GM21447 (cell line): ENCODE measurements around the gene TMEM141.
"Not testable (repeated sequence)": the region's sequence is repeated elsewhere in the genome, so short reads cannot be mapped to it uniquely, and the experiment has no call there.

Source experiments
- ATAC-seq: cut with Tn5 transposase; IDR thresholded peaks from one replicate; pipeline ENCODE4 v1.9.1; 2021; ENCODE audit not compliant: unreplicated experiment

TMEM141 gene

DNA sequence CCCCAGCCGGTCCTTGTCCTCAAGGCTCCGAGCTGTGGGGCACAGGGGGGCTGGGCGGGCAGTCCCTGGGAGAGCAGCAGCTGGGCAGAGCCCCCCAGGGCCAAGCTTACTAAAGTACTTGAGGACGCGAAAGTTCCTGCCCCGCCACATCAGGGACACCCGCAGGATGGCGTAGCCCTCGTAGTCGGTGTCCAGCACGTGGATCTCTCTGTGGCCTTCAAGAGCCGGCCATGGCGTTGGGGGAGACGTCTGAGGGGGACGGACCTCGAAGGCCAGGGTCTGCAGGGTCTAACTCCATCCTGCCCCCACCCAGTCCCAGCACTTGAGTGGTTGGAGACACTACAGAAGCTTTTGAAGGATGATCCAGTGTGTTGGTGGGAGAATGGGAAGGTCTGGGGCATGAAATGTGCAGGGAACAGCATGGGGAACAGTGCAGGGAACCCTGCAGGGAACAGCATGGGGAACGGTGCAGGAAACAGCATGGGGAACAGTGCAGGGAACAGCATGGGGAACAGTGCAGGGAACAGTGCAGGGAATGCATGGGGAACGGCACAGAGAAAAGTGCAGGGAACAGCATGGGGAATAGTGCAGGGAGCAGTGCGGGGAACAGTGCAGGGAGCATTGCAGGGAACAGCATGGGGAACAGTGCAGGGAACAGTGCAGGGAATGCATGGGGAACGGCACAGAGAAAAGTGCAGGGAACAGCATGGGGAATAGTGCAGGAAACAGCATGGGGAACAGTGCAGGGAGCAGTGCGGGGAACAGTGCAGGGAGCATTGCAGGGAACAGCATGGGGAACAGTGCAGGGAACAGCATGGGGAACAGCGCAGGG lies 35.6 kb upstream of the TMEM141 start:
- not testable (repeated sequence) for ATAC-seq

DNA sequence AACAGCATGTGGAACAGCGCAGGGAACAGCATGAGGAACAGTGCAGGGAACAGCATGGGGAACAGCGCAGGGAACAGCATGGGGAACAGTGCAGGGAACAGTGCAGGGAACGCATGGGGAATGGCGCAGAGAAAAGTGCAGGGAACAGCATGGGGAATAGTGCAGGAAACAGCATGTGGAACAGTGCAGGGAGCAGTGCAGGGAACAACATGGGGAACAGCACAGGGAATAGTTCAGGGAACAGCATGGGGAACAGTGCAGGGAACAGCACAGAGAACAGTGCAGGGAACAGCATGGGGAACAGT lies 35.1 kb upstream of the TMEM141 start:
- no peak for ATAC-seq

DNA sequence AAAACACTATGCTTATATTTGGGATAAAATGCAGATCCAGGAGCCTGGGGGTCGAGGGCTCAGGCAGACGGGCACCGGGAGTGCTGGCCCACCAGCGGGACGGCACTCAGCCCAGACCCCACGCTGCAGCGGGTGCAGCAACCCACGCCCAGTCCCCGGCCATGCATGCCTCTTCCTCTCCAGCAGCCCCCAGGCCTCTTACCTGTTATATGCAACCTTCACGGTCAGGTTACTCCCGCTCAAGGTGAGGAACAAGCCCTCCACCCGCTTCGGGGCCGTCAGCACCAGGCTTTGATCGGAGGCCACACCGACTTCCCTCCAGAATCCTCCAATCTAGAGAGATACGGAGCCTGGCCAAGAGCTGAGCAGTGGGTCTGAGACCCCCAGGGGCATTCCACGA lies 34.3 kb upstream of the TMEM141 start:
- ATAC-seq, result no peak

DNA sequence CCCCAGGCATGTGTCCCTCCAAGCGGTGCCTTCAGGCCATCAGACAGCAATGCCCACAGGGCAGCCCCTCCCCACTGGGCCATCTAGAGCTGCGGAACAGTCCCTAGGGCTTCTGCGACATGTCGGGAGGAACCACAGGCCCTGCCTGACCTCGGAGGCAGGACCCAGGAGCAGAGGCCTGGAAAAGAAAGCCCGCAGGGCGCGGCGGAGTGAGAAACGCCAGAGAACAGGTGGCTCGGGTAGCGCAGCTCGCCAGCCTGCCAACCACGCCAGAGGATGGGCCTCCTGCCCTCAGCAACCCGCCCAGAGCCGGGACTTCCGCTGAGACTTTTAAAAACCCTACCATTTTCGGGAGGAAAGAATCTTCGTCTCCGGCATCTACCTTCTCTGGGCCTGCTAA lies 33.8 kb upstream of the TMEM141 start:
- ATAC-seq, result no peak

DNA sequence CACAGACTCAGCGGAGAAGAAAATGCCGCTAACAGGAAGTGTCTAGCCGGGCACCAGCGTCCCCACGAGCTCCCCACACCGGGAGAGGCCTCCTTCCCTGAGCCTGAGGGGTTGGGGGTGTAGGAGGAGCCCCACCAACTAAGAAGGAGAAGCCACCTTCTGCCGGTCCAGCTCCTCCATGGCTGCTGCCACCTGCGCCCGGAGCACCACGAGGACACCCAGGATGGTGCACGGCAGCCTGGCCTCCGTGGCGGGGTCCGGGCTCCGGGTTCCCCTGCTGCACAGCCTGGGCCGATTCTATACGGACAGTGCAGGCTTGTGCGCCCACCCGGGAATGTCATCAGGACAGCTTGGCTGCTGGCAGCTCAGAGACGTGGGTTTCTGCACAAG lies 33.4 kb upstream of the TMEM141 start:
- no peak for ATAC-seq

DNA sequence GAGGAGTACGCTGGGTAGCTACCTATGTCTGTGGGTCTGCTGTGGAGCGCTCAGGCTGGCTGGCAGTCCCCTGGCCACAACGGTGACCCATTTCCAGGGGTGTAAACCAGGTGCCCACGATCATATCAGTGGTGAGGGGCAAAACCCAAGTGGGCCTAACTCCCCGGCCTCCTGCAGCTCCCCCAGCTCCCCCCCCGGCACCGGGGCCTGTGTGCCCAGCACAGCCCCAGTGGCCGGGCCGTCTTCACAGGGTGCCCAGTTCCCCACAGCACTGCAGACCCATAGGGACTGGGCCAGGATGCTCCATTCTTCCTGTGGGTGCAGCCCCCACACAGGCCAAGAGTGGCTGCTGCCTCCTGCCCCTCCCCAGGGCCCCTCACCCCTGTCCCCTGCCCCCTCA lies 32.1 kb upstream of the TMEM141 start:
- ATAC-seq, result no peak

DNA sequence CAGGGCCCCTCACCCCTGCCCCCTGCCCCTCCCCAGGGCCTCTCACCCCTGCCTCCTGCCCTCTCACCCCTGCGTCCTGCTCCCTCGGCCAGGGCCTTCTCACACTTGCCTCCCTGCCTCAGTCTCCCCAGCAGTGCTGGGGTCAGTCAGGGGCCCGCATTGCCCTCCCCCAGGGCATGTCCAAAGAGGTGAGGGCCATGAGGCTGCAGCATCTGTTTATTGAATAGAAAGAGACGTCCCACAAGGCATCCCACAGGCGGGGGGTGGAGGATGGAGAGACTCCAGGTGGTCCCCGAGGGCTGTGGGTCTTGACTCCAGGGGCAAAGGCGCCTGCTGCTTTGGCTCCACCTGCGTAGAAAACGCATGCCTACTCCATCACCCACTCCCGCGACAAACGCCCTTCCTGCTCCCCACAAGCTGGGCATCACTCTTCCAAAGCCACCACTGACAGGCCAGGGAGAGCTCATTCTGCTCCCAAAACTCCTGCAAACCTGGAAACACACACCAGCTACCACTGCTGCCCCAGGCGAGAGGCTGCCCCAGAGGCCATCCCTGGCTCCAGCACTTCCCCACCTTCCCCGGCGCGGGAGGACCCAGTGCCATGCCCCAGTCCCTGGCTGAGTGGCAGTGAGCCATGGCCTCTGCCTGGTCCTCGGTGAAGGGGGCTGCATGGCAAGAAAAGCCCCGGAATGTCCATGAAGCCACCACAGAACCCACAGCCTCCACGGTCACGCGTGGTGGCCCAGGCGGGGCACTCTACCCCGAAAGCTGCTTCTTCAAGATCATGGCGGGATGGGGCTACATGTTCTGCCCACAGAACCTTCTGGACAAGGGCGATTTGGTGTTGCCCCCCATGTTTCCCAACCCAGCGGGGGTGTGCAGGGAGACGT lies 31.5 kb upstream of the TMEM141 start:
- ATAC-seq, result no peak

DNA sequence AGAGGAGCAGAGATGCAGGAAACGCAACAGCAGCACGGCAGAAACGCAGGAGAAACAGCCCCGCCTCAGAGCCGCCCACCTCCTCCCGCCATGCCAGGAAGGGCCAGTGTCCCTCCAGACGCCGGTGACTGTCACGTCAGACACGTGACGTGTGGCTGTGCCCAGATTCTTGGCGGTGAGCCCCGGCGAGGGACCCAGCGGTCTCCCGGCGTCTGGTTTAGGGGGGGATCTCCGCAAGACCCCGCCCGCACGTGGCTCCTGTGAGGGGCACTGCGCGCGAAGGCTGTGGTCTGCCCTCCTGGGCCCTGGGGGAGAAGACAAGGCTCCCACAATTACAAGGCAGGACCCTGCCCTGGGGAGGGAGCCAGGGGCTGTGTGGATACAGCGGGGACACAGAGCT lies 30.7 kb upstream of the TMEM141 start:
- ATAC-seq, result no peak

DNA sequence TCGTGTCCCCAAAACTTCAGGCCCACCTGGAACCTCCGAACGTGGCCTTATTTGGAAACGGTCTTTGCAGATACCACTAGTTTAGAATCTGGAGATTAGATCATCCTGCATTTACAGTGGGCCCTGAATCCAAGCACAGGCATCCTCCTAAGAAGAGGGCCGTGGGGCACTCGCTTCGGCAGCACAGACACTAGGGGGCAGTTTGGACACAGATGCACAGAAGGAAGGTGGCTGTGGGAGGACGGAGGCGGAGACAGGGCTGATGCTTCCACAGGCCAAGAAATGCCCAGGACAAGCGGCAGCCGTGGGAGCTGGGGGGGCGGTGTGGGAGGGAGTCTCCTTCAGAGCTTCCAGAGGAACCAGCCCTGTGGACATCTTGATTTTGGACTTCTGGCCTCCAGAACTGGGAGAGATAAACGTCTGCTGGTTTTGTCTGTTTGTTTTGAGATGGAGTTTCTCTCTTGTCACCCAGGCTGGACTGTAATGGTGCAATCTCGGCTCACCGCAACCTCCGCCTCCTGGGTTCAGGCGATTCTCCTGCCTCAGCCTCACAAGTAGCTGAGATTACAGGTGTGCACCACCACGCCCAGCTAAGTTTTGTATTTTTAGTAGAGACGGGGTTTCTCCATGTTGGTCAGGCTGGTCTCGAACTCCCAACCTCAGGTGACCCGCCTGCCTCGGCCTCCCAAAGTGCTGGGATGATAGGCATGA lies 30.2 kb upstream of the TMEM141 start:
- not testable (repeated sequence) for ATAC-seq

DNA sequence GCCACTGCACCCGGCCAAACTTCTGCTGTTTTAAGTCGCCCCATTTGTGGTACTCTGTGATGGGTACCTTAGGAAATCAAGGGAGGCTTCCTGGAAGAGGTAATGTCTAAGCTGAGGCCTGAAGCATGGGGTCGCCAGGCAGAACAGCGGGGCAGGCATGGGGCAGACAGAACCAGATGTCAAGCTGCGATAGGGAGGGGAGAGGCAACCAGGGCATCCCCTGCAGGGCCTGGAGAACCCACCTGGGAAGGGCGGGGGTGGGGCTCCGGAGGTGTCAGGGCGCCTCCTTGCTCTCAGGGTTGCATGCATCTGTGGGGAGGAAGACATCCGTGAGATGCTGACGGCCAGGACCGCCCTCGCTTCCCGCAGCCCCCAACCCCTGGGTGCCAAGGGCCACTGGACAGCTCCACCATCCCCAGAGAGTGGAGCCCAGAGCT lies 29.6 kb upstream of the TMEM141 start:
- no peak for ATAC-seq

DNA sequence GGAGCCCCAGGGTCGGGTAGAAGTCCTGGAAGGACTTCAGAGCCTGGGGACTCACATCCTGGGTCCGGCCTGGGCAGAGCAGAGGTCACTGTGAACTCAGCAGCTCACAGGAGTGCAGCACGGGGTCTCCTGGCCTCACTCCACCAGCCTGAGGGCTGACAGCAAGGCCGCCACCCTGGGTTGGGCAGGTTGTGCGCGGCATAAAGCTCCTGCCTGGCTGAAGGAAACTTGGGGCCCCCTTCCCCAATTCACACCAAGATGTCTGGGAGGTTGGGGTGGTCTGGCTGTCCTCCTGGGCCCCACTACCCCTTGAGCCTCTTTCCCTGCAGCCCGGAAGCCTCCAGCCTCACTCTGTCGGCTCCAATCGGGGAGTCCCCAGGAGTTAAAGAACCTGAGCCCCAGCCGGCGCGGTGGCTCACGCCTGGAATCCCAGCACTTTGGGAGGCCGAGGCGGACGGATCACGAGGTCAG lies 28.9 kb upstream of the TMEM141 start:
- ATAC-seq, result no peak

DNA sequence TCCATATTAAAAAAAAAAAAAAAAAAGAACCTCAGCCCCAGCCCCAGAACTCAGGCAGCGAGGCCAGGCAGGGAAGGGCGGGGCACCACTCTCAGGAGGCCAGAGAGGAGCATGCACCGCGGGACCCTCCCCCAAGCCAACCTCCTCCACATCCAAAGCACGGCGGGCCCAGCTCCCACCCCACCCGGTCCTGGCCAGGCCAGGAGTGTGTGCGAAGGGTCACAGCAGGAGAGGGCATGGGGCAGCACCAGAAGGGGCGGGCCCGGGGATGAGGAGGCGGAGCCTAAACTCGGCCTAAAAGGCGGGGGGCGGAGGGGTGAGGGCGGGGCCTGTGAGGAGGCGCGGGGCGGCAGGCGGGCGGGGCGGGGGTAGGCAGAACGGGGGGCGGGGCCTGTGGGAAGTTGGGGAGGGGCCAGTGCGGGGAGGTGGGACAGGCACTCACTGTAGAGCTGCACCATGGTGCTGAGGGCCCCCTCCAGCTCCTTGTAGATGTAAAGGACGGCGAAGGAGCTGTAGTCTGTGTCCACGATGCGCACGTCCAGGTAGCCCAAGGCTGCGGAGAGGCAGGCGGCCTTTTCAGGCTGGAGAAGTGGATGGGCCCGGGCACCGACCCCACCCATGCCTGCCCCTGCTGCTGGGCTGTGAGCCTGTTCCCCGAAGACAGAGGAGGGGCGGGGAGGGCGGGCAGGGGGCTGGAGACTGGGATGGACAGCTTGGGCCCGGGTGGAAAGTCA lies 28.1 kb upstream of the TMEM141 start:
- ATAC-seq, result no peak

DNA sequence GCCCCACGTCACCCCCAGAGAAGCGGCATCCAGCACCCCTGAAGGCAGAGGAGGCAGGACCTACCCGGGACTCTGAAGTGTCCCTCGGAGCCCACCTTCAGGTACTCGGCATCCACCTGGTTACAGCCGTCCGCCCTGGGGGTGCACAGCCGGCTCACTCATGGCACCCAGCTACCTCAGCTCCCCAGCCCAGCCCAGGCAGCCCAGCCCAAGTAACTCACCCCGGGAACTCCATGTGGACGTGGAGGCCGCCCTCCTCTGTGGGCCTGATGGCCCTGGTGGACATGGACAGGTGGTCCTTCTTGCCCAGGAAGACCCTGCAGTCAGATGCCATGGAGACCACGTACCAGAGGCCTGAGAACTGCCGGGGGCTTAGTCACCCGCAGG lies 27.5 kb upstream of the TMEM141 start:
- ATAC-seq, result no peak

DNA sequence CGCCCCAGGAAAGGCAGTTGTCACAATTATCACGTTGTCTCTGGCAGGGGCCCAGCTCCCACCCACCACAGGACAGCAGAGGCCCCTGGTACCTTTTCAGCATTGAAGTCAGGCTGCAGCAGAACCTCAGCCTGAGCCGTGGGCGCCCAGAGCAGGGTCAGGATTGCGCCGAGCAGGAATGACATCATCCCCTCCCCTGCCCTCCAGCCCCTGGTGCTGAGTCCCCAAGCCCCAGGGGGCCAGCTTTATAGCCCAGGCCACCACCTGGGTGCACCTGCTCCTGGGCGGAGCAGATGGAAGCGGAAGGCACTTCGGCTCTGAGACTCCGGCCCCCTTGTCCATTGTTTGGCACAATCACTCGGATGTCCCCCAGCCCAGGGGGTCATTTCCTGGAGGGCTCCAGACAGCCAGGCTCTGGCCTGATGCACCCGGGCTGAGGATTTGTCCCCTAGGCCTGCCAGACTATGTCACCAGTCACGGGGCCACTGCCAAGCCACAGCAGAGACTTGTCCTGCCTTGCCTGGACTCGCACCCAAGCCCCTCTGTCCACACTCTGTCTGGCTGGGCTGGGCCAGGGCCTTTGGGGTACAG lies 26.7 kb upstream of the TMEM141 start, which contains the start of gene LCN15:
Gene LCN15 (minus strand): TSS at position 218 of the 591 bp plus-strand sequence. CDS start 30 bp downstream, at position 188.
- ATAC-seq, result no peak

DNA sequence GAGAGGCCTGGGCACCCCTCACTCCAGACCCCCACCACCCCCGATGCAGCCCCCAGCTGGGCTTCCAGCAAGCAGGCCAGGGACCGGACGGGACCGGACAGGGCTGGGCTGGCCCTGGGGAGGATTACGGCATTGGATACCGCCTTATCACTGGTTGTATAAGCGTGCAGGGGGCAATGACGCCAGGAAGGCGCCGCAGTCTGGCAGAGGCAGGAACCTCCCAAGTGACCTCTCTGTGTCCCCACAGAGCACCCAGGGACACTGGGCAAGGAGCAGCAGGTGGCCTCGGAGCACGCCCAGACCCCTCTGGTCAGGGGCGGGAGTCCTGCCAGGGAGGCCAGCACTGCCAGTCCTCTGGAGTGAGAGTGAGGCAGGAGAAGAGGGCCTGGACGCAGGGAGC lies 26.1 kb upstream of the TMEM141 start:
- ATAC-seq, result no peak

DNA sequence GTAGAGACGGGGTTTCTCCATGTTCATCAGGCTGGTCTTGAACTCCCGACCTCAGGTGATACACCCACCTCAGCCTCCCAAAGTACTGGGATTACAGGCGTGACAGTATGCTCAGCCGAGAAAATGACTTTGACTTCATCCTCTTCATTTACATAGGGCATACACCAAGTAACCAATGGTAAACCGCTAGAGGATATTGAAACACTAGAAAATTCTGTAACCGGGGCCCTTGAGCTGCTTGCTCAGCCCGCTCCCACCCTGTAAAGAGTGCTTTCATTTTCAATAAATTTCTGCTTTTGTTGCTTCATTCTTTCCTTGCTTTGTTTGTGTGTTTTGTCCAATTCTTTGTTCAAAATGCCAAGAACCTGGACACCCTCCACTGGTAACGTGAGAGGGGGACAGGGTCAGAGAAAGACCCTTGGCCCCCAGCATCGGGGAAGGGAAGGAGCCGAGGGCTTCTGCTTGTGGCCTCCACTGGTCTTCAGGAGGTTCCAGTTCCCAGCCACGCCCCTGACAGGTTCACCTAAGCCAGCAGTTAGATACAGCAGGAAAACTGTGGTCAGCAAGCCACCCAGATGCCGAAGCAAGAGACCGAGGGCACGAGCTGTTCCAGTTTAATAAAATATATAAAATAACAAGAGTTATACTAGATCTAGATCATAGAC lies 25.3 kb upstream of the TMEM141 start:
- peak; percentile 63 for ATAC-seq

DNA sequence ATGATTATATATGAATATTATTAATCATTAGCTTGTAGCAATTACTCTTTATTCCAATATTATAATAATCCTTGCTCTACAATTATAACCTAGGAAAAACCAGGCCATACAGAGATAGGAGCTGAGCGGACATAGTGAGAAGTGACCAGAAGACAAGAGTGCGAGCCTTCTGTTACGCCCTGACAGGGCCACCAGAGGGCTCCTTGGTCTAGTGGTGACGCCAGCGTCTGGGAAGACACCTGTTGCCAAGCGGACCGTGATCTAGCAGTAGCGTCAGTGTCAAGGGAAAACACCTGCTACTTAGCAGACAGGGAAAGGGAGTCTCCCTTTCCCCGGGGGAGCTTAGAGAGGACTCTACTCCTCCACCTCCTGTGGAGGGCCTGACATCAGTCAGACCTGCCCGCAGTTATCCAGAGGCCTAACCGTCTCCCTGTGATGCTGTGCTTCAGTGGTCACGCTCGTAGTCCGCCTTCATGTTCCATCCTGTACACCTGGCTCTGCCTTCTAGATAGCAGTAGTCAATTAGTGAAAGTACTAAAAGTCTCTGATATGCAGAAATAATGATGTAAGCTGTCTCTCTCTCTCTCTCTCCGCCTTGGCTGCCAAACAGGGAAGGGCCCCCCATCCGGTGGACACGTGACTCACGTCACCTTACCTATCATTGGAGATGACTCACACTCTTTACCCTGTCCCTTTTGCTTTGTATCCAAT lies 24.6 kb upstream of the TMEM141 start:
- ATAC-seq, result not testable (repeated sequence)

DNA sequence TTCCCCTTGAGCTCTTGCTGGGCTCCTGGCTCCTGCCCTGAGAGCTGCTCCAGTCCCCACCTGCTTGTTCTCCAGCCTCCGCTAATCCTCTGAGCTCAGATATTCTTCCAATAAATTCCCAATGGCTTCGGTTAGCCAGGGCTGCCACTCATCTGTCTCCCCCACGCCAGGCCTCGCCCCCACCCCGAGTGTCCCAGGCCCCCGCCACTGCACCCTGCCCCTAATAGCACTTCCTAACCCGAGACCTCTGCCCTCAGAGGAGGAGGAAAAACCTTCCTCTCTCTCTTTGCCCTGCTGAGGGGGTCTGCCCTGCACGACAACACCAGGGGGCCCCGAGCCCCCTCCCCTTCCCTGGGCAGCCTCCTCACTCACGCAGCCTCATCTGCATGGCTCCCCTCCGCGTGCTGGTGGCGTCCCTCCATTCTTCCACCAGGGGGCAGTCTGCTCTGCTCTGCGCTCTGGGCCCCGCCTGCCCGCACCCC lies 21.4 kb upstream of the TMEM141 start:
- ATAC-seq, result no peak

DNA sequence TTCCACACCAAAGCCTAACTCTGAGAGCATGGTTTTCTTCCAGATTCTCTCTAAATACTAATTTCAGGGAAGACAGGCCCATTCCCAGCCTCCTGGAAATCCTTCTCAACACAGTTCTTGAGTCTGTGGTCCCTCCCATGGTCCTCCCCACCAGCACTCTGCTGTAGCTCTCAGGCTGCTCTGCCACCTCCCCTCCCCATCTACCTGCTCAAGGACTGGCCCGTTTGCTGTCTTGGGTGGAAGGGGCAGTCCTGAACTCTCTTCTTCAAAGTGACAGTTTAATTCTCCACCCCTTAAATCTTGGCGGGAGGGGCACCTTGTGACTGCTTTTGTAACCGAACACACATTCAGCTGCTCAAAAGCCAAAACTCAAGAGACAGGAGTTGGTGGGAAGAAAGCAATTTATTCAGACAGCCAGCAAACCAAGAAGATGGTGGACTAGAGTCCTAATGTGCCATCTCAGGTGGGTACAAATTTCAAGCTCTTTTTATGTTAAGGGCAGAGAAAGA lies 19.2 kb upstream of the TMEM141 start:
- no peak for ATAC-seq
